Ovary (tissue), 9 donors: ENCODE results near the gene NRTN. TPM values are rescaled to one million over a fixed set of nuclear protein-coding genes. Genes with fewer than 3 reads are reported as not detected.

ENCODE experiments used
- DNase-seq, 5 donors: peaks; one replicate each; pipeline ENCODE4 v3.0.0-alpha.2; 2019 to 2020
- H3K27ac ChIP-seq, 2 donors: fragments of 200-600 bp; one replicate each; pipeline versions ENCODE4 v1.5.1 to v1.8.0; 2019 to 2022
- H3K27me3 ChIP-seq: fragments of 200-600 bp; one replicate; pipeline ENCODE4 v1.8.0; 2022
- H3K36me3 ChIP-seq: fragments of 200-600 bp; sonication (generic); one replicate; pipeline ENCODE4 v1.5.1; 2019
- H3K4me1 ChIP-seq: one replicate; pipeline ENCODE4 v1.8.1; 2013; ENCODE audit warnings: mild to moderate bottlenecking, moderate library complexity; ENCODE audit not compliant: insufficient read depth
- H3K4me3 ChIP-seq: fragments of 200-600 bp; sonication (generic); one replicate; pipeline ENCODE4 v1.5.1; 2017
- H3K9me3 ChIP-seq, 2 donors: fragments of 200-600 bp in 1 of 2; sonication (generic) in 1 of 2; one replicate each; pipeline versions ENCODE4 v1.5.1 to v1.8.1; 2013 to 2019; ENCODE audit warnings: mild to moderate bottlenecking in 1 of 2, moderate library complexity in 1 of 2
- CTCF ChIP-seq, 3 donors: fragments of 450-650 bp in 2 of 3; fragments of 200-600 bp in 1 of 3; IDR thresholded peaks; one replicate each; pipeline versions ENCODE4 v1.5.1 to v1.8.0; 2016 to 2022; ENCODE audit warnings: antibody characterized with exemption in 3 of 3, mild to moderate bottlenecking in 1 of 3
- EP300 ChIP-seq: sonication (generic); formaldehyde crosslinking; IDR thresholded peaks from one replicate; pipeline ENCODE4 v1.6.1; 2017; ENCODE audit warnings: antibody characterized with exemption
- POLR2A ChIP-seq: fragments of 450-650 bp; IDR thresholded peaks from one replicate; pipeline ENCODE4 v1.6.1; 2017; ENCODE audit warnings: antibody characterized with exemption, mild to moderate bottlenecking, moderate library complexity
- WGBS, 3 donors: extraction: QIAGEN DNeasy Blood & Tissue Kit in 1 of 3; methylation state at CpG; one replicate each; pipeline versions ENCODE4 v1.1.5 to v1.1.7; 2013 to 2017; 5-methylcytosine and 5-hydroxymethylcytosine counted together
- intact Hi-C, 4 donors: fragments of 100-400 bp; cut with DNase I; formaldehyde crosslinking; loops; one replicate each; pipeline versions ENCODE4 v1.11.0 to v1.15.1; 2022 to 2023
- polyA plus RNA-seq, 2 donors: library from polyadenylated mRNA; stranded (reverse); fragments of 200-250 nt in 1 of 2; fragments of 350-450 nt in 1 of 2; fragmentation: Illumina TruSeq in 1 of 2; extraction: RNeasy Lipid Tissue Mini Kit (QIAGEN cat#74804) in 1 of 2; gene quantifications; one replicate each; pipeline ENCODE4 v1.2.3, GENCODE V29; 2013 to 2014
- total RNA-seq, 7 donors: library from RNA; depleted of rRNA in 2 of 7; stranded (reverse); fragments of >200 nt in 2 of 7; fragmentation: NEBNext Ultra II Directional in 3 of 7; extraction: Animal tissue kit (Norgen Biotek cat#: 25700) in 3 of 7; gene quantifications; one replicate each; pipeline versions ENCODE4 v1.1.0 to v1.2.4, GENCODE V29; 2016 to 2023
- donor health status: DM: no; HTN: no; CAD: no; lungs with moderate emphysema.
- donor health status: DM: no; HTN: no; CAD: no.
- donor health status: Bipolar disorder and iron deficiency.
- donor health status: DM: yes; HTN: yes; CAD: no.
- donor health status: DM: no; HTN: no; CAD: no.
- donor health status: DM: yes; HTN: yes; CAD: no.

NRTN gene
- total and polyA plus RNA-seq, 9 donors = 0.11 to 2.8 (median 0.65) TPM; not detected in 4

DNA sequence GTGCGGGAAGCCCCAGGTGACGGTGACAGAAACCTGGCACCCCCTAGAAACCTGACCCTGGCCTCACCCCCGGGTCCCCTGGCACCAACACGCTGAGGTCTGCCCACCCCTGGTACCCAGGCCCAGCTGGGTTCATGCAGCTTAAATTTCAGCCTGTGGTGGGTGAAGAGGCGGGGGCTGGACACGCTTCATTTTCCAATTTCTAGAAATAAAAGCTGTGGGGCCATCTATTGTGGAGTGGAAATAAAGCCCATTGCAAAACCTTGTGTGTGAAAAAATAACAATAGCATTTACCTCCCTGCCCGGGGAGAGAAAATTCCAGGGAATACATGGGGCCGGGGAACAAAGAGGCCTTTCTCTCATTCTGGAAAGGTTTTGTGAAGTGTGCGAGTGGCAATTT lies 73.0 kb downstream of the NRTN start:
- peaks cover 1% of the 10 kb centered on the region for H3K4me1 ChIP-seq
- TF ChIP-seq CTCF (IDR thresholded peaks at IDR 0.05) (no peak), EP300 (no peak), POLR2A (no peak)
- no peaks in the 10 kb centered on the region for H3K36me3 ChIP-seq
- H3K27ac ChIP-seq = no peak overlapping the region
- no peak for DNase-seq
- H3K9me3 ChIP-seq = no peaks in the 10 kb centered on the region
- H3K4me3 ChIP-seq = no peak overlapping the region
- H3K27me3 ChIP-seq = no peaks in the 10 kb centered on the region
- 69 to 81% (median 76%) methylated on average over 9 of the region's 9 CpGs for WGBS, 3 donors
- intact Hi-C loops = no loop called here

Other genes with a start within 250 kb of the NRTN start
- gene TINCR, start 237.1 kb upstream of the NRTN start, total RNA-seq = 1 to 10 TPM in 2 of 7 donors, under 1 TPM in 5; 0.11 to 3.4 (median 0.48) TPM
- gene TINCR, start 237.1 kb upstream of the NRTN start, polyA plus RNA-seq = under 1 TPM; 0.18 to 0.35 TPM
- gene SAFB2, start 182.3 kb upstream of the NRTN start, total RNA-seq = 100 to 1,000 TPM in 5 of 7 donors, 10 to 100 TPM in 2; 51.3 to 173 (median 109) TPM
- gene SAFB2, start 182.3 kb upstream of the NRTN start, polyA plus RNA-seq = 100 to 1,000 TPM in 1 of 2 donors, 10 to 100 TPM in 1; 74.5 to 107 TPM
- gene SAFB, start 182.0 kb upstream of the NRTN start, total RNA-seq = 100 to 1,000 TPM in 1 of 7 donors, 10 to 100 TPM in 6; 66.9 to 108 (median 88.7) TPM
- gene SAFB, start 182.0 kb upstream of the NRTN start, polyA plus RNA-seq = 10 to 100 TPM; 64.1 to 72.5 TPM
- 10 to 100 TPM; 25.7 to 48.7 (median 44.2) TPM for gene MICOS13, start 124.6 kb upstream of the NRTN start, total RNA-seq
- gene MICOS13, start 124.6 kb upstream of the NRTN start, polyA plus RNA-seq = 10 to 100 TPM in 1 of 2 donors, 1 to 10 TPM in 1; 5.2 to 47.3 TPM
- gene HSD11B1L, start 124.0 kb upstream of the NRTN start, total RNA-seq = 10 to 100 TPM in 2 of 7 donors, 1 to 10 TPM in 5; 3.1 to 20.7 (median 8.5) TPM
- 10 to 100 TPM in 1 of 2 donors, 1 to 10 TPM in 1; 3.5 to 10.6 TPM for gene HSD11B1L, start 124.0 kb upstream of the NRTN start, polyA plus RNA-seq
- 1,000 to 10,000 TPM; 1,413 to 2,353 (median 1,897) TPM for gene RPL36, start 114.8 kb upstream of the NRTN start, total RNA-seq
- gene RPL36, start 114.8 kb upstream of the NRTN start, polyA plus RNA-seq = 1,000 to 10,000 TPM in 1 of 2 donors, 100 to 1,000 TPM in 1; 318 to 2,904 TPM
- gene LONP1, start 84.9 kb upstream of the NRTN start, total RNA-seq = 10 to 100 TPM; 33.9 to 77.2 (median 56.1) TPM
- gene LONP1, start 84.9 kb upstream of the NRTN start, polyA plus RNA-seq = 10 to 100 TPM; 25.5 to 36.5 TPM
- gene CATSPERD, start 84.4 kb upstream of the NRTN start, total RNA-seq = 1 to 10 TPM in 1 of 7 donors, under 1 TPM in 1, not detected in 5; 0.67 to 4.5 TPM
- not detected for gene CATSPERD, start 84.4 kb upstream of the NRTN start, polyA plus RNA-seq
- gene PRR22, start 20.3 kb upstream of the NRTN start, total RNA-seq = 1 to 10 TPM in 5 of 7 donors, under 1 TPM in 2; 0.24 to 3.8 (median 2.3) TPM
- 1 to 10 TPM in 1 of 2 donors, not detected in 1; 1.6 TPM for gene PRR22, start 20.3 kb upstream of the NRTN start, polyA plus RNA-seq
- 10 to 100 TPM; 29.3 to 50.1 (median 39.9) TPM for gene DUS3L, start 13.9 kb upstream of the NRTN start, total RNA-seq
- 10 to 100 TPM in 1 of 2 donors, 1 to 10 TPM in 1; 1.2 to 39.7 TPM for gene DUS3L, start 13.9 kb upstream of the NRTN start, polyA plus RNA-seq
- 1 to 10 TPM in 1 of 7 donors, under 1 TPM in 3, not detected in 3; 0.11 to 2.6 (median 0.38) TPM for gene FUT6, start 34.6 kb downstream of the NRTN start, total RNA-seq
- not detected for gene FUT6, start 34.6 kb downstream of the NRTN start, polyA plus RNA-seq
- gene FUT3, start 46.4 kb downstream of the NRTN start, total RNA-seq = 1 to 10 TPM in 1 of 7 donors, under 1 TPM in 4, not detected in 2; 0.11 to 1.8 (median 0.18) TPM
- gene FUT3, start 46.4 kb downstream of the NRTN start, polyA plus RNA-seq = under 1 TPM in 1 of 2 donors, not detected in 1; 0.04 TPM
- gene FUT5, start 65.5 kb downstream of the NRTN start, total RNA-seq = under 1 TPM in 3 of 7 donors, not detected in 4; 0.15 to 0.23 (median 0.22) TPM
- gene FUT5, start 65.5 kb downstream of the NRTN start, polyA plus RNA-seq = not detected
- gene NDUFA11, start 98.7 kb downstream of the NRTN start, total RNA-seq = 100 to 1,000 TPM; 169 to 352 (median 203) TPM
- gene NDUFA11, start 98.7 kb downstream of the NRTN start, polyA plus RNA-seq = 100 to 1,000 TPM in 1 of 2 donors, 1 to 10 TPM in 1; 3.9 to 315 TPM
- 1 to 10 TPM; 5.0 to 8.5 (median 7.0) TPM for gene VMAC, start 99.8 kb downstream of the NRTN start, total RNA-seq
- gene VMAC, start 99.8 kb downstream of the NRTN start, polyA plus RNA-seq = 1 to 10 TPM; 3.4 to 6.4 TPM
- gene CAPS, start 109.2 kb downstream of the NRTN start, total RNA-seq = 100 to 1,000 TPM in 1 of 7 donors, 10 to 100 TPM in 5, 1 to 10 TPM in 1; 7.0 to 313 (median 35.8) TPM
- gene CAPS, start 109.2 kb downstream of the NRTN start, polyA plus RNA-seq = 10 to 100 TPM in 1 of 2 donors, 1 to 10 TPM in 1; 1.7 to 12.4 TPM
- gene RANBP3, start 173.1 kb downstream of the NRTN start, total RNA-seq = 10 to 100 TPM; 56.2 to 88.4 (median 67.9) TPM
- 10 to 100 TPM; 54.0 to 72.9 TPM for gene RANBP3, start 173.1 kb downstream of the NRTN start, polyA plus RNA-seq